Endothelial cell of umbilical vein (primary cell): ENCODE results near the gene NUSAP1.

Experiments
- EZH2 ChIP-seq: IDR thresholded peaks from 2 replicates; pipeline ENCODE4 v1.6.1; 2012; ENCODE audit warnings: borderline replicate concordance, low read depth, mild to moderate bottlenecking, moderate library complexity, low read length, inconsistent platforms; ENCODE audit not compliant: severe bottlenecking
- JUN ChIP-seq: IDR thresholded peaks from 2 replicates; pipeline ENCODE4 v1.6.1; 2011; ENCODE audit warnings: borderline replicate concordance, low read depth; ENCODE audit not compliant: insufficient read length, insufficient read depth
- MYC ChIP-seq: IDR thresholded peaks from one replicate; pipeline ENCODE4 v1.6.1; 2011; ENCODE audit warnings: mild to moderate bottlenecking, low read depth, low read length
- POLR2AphosphoS5 ChIP-seq: IDR thresholded peaks from 2 replicates; pipeline ENCODE4 v1.6.1; 2012; ENCODE audit warnings: low read depth, mild to moderate bottlenecking, control low read depth, low read length, moderate library complexity; ENCODE audit not compliant: insufficient read depth
- TF ChIP-seq, protein P1 (sequence below), 2 donors: IDR thresholded peaks; 1 replicate in 1 of 2; 2 replicates in 1 of 2; pipeline ENCODE4 v1.5.1; 2011; ENCODE audit warnings: low read length in 2 of 2, mild to moderate bottlenecking in 2 of 2, moderate library complexity in 2 of 2, control low read depth in 1 of 2, inconsistent platforms in 1 of 2, low read depth in 1 of 2; ENCODE audit not compliant: insufficient read depth in 1 of 2; ENCODE audit errors: extremely low read depth in 1 of 2

DNA sequence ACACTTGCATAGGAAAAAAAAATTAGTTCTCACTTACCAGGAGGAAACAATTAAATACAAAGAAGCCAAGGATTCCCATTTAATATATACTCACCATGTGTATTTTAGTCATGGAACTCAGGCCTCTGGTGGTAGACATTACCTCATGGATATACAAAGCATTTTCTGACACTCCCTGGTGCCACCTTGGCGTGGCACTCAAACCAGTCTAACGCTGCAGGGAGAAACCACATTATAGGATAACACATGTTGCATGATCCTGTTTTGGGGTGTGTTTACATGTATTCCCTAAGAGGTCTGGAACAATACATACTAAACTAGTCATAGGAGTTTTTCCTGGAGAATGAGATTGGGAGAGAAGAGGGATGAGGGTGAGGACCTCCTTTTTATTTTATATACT lies 78.3 kb downstream of the NUSAP1 start:
- TF ChIP-seq, protein P1, sequence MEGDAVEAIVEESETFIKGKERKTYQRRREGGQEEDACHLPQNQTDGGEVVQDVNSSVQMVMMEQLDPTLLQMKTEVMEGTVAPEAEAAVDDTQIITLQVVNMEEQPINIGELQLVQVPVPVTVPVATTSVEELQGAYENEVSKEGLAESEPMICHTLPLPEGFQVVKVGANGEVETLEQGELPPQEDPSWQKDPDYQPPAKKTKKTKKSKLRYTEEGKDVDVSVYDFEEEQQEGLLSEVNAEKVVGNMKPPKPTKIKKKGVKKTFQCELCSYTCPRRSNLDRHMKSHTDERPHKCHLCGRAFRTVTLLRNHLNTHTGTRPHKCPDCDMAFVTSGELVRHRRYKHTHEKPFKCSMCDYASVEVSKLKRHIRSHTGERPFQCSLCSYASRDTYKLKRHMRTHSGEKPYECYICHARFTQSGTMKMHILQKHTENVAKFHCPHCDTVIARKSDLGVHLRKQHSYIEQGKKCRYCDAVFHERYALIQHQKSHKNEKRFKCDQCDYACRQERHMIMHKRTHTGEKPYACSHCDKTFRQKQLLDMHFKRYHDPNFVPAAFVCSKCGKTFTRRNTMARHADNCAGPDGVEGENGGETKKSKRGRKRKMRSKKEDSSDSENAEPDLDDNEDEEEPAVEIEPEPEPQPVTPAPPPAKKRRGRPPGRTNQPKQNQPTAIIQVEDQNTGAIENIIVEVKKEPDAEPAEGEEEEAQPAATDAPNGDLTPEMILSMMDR (IDR thresholded peaks at IDR 0.05; ENCODE audit: extremely low read depth in 1 of 2, insufficient read depth in 1 of 2, low read depth in 1 of 2, low read length in 2 of 2) = no peak
- TF ChIP-seq JUN = no peak
- no peak for TF ChIP-seq POLR2AphosphoS5
- no peak for TF ChIP-seq EZH2
- TF ChIP-seq MYC = no peak
